Astrocyte of the spinal cord (primary cell): ENCODE results near the gene CDT1.

Experiments used
- DNase-seq: peaks from one replicate; pipeline ENCODE4 v3.0.0; 2011; ENCODE audit warnings: low read depth, low spot score
- H3K4me3 ChIP-seq: 2 replicates; pipeline ENCODE4 v1.5.1; 2011; ENCODE audit warnings: low read depth, mild to moderate bottlenecking, low read length, moderate library complexity
- in situ Hi-C: cut with HindIII; loops from 2 replicates; pipeline ENCODE4 v1.10.0; 2017; ENCODE audit warnings: low sequenced_read_pairs
- TF ChIP-seq, protein P1 (sequence below): IDR thresholded peaks from 2 replicates; pipeline ENCODE4 v1.5.1; 2012; ENCODE audit warnings: low read depth, mild to moderate bottlenecking, low read length, inconsistent platforms

CDT1 gene

DNA sequence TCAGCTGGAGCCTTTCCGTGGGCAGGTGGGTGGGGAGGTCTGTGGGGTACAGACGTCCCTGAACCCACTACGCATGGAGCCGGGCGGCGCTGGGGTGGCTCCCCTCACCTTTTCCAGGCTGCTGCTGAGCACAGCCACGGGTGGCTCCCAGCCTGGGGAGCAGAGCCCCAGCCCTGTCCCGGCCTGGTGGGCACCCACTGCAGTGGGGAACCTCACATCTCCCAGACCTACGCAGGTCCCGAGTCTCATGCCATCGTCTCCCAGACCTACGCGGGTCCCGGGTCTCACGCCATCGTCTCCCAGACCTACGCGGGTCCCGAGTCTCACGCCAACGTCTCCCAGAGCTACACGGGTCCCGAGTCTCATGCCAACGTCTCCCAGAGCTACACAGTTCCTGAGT is 25.1 kb downstream of the CDT1 start:
- H3K4me3 ChIP-seq = no peak overlapping the region
- in situ Hi-C loops = no loop called here
- DNase-seq = no peak
- TF ChIP-seq, protein P1, sequence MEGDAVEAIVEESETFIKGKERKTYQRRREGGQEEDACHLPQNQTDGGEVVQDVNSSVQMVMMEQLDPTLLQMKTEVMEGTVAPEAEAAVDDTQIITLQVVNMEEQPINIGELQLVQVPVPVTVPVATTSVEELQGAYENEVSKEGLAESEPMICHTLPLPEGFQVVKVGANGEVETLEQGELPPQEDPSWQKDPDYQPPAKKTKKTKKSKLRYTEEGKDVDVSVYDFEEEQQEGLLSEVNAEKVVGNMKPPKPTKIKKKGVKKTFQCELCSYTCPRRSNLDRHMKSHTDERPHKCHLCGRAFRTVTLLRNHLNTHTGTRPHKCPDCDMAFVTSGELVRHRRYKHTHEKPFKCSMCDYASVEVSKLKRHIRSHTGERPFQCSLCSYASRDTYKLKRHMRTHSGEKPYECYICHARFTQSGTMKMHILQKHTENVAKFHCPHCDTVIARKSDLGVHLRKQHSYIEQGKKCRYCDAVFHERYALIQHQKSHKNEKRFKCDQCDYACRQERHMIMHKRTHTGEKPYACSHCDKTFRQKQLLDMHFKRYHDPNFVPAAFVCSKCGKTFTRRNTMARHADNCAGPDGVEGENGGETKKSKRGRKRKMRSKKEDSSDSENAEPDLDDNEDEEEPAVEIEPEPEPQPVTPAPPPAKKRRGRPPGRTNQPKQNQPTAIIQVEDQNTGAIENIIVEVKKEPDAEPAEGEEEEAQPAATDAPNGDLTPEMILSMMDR = no peak

DNA sequence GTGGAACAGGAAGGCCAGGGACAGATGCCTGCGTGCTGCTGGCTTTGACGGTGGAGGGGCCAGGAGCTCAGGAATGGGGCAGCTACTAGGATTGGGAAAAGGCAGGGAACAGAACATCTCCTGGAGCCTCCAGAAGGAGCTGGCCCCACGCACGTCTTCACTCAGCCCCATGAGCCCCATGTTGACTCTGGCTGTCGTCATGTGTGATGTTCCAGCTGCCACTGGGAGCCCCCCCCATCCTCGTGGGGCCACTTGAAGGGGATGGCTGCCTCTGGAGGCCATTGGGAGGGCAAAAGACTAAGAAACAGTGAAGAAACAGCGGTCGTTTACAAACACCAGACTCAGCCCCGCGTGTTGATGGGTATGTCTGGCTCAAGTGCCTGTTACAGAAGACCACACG is 26.7 kb downstream of the CDT1 start:
- H3K4me3 ChIP-seq = no peak overlapping the region
- TF ChIP-seq, protein P1 = no peak
- no peak for DNase-seq
- in situ Hi-C loops = no loop called here

DNA sequence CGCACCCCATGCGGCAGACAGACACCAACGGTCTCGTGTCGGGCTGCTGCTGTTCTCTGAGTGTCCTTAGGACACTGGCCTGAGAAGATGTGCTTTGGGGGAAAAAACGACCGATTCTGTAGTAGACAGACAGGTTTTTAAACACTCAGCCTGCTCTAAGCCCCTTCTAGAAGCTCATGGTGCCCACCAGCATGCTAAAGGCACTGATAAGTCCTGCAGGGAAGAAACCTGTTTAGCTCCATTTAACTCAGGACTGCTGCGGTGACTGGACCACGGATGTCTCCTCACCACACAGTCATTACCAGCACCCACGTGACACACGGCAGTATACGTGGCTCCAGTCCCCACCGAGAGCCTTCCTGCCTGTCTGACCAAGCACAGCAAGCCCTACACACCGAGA is 27.2 kb downstream of the CDT1 start:
- no peak overlapping the region for H3K4me3 ChIP-seq
- in situ Hi-C loops = no loop called here
- TF ChIP-seq, protein P1 = no peak
- no peak for DNase-seq

DNA sequence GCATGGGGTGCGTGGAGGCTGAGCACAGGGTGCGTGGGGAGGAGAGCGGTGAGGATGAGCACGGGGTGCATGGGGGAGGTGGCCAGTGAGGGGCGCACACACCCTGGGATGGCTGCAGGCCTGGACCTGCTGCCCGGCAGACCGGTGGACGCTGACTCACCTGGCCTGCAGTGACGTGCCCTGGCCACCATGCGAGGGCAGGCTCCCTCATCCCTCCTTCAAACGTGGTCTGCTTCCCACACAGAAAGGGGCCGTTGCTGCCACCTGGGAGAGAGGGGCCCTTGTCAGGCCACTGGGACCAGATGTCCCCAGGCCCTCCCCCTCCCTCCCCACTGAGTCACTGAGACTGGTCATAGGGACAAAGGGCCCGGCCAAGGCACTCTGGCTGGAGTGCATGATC is 28.2 kb downstream of the CDT1 start:
- in situ Hi-C loops = no loop called here
- no peak overlapping the region for H3K4me3 ChIP-seq
- TF ChIP-seq, protein P1 = no peak
- no peak for DNase-seq

DNA sequence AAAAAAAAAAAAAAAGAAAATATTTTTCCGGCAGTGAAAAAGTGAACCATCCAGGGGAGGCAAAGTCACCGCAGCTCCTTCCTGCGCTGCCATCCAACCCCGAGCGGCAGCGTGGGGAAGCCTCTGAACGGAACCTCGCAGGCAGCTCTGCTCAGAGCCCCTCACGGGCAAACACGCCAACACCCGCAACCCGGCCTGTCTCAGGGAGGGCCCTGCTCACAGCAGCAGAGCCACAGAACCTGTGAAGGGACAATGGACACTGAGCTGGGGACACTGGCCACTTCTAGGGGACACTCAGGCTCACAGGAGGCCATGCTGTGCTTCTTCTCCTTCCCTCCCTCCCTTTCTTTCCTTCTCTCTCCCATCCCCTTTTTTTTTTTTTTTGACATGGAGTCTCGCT is 29.5 kb downstream of the CDT1 start:
- TF ChIP-seq, protein P1 = no peak
- no peak for DNase-seq
- in situ Hi-C loops = no loop called here
- H3K4me3 ChIP-seq = no peak overlapping the region

DNA sequence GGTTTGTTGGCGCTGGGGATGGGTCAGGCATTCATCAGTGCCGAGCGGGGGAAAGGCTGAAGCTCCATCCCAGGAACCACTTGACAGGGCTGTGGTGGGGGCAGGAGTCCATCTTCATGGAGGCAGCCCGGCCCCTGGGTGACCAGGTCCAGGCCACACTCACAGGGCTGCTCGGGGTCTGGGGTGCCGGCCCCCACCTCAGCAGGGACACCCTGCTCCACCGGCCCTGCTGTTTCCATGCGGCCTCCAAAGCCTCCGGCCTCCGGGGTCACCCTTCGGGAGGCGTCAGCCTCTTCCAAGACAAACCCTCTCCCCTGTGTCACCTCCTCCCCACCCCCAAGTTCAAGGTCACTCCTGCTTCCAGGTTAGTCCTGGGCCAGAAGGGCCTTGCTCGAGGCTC is 31.1 kb downstream of the CDT1 start:
- in situ Hi-C loops = no loop called here
- DNase-seq = no peak

DNA sequence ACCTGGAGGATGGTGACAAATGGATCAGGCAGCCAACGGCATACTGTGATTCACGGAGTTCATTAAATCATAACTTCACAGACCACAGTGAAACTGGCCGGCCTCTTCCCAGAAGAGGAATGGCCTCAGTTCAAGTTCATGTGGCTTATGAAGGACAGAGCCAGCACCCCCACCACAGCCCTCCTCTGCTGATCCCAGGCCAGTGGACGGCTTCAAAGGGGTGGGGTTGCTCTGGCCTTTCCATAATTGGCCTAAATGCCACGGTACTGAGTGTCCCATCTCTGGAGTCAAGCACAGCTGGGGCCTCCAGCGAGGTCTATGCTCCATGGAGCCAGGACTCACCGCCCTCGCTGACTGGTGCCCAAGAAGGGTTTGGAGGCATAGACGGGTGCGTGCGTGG is 31.8 kb downstream of the CDT1 start:
- no peak for DNase-seq
- in situ Hi-C loops = no loop called here
- no peak overlapping the region for H3K4me3 ChIP-seq
- TF ChIP-seq, protein P1 = no peak

More for the DNA sequence above, 31.1 kb downstream of the CDT1 start:
- TF ChIP-seq, protein P1 = no peak
- H3K4me3 ChIP-seq = no peak overlapping the region
